GM18517 (cell line): ENCODE measurements around the gene TBPL2.
"Not testable (repeated sequence)": the region's sequence is repeated elsewhere in the genome, so short reads cannot be mapped to it uniquely, and the experiment has no call there.

Experiments used
- ATAC-seq: cut with Tn5 transposase; IDR thresholded peaks from one replicate; pipeline ENCODE4 v1.9.1; 2021; ENCODE audit warnings: mild to moderate bottlenecking, moderate library complexity; ENCODE audit not compliant: unreplicated experiment

The TBPL2 gene

DNA sequence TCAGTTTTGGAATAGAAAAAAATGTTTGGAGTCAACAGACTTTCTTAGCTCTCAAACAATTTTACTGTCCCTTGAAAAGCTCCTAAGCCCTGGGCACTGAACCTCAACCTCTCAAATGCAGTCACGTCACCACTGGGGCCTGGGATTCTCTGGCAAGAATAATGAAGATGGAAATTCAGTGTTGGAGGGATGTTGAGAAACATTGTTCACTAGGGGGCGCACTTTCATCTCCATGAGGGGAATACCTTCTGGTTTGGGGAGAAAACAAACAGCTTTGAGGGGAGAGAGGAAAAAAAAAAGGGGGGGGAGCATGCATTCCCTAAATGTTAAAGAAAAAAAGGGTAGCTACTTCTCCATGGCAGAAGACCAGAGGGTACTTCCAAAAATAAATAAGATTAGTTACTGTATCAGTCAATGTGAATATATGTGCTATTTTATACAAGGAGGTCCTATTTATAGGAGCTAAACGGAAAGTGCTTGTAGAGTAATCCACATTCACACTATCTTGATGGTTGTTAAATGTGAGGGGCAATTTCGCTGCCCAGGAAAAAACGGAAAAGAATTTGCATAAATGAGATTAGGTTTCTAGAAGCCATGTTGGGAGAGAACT is 5.8 kb upstream of the TBPL2 start:
- ATAC-seq: no peak

- ATAC-seq: no peak
Observed at GRCh38 chr14:55441286-55441685, 870 bp upstream of the TBPL2 start.

DNA sequence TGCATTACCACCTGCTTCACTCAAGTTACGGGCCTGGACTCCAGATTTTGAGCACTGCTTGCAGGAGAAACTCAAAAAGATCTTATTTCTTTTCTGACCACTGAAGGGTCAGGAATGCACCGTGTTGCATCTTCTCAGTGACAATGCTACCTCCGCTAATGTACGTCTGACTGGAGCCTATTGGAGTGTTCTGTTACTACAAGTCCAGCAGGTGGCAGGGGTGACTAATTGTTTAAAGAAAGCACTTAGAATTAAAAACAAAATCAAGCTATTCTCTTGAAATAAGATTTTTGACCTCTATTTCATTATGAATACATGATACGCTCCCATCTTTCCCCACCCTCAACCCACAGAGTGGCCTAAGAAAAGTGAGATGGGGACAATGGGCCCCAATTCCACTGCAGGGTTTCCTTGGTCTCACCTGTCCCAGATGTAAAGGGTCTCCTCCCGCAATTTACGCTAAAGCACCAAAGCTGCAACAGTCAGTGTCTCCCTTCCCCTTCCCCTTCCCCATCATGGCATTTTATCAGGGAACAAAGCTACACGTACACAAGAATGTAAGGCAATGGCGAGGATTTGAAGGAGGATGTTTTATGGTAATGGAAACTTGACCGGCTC is 2.2 kb downstream of the TBPL2 start:
- ATAC-seq: no peak

GRCh38 chr14:55436931-55437330 is 3.5 kb downstream of the TBPL2 start:
- no peak for ATAC-seq

DNA sequence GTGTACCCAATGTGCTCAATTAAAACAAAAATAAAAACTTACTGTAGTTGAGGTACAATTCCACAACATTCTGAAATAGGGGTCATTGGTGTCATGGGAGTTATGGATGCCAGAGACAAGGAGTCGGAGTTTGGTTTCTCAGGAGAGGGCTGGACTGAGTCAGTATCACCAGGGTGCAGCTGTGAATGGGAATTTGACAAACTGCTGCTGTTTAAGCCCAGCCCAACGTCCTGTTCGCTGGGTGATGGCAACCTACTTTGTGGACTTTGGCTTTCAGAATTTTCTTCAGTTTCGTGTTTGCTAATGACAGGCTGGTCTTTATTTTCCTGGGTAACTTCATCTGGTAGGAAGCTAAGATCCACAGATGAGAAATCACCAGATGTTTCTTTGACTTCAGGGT is 3.9 kb downstream of the TBPL2 start:
- no peak for ATAC-seq

- no peak for ATAC-seq
Observed at GRCh38 chr14:55434805-55435174, 5.6 kb downstream of the TBPL2 start.

- no peak for ATAC-seq
Observed at GRCh38 chr14:55433880-55434804, 6.3 kb downstream of the TBPL2 start.

GRCh38 chr14:55432628-55433027 is 7.8 kb downstream of the TBPL2 start:
- ATAC-seq: no peak

GRCh38 chr14:55430024-55430690 is 10.3 kb downstream of the TBPL2 start:
- no peak for ATAC-seq

DNA sequence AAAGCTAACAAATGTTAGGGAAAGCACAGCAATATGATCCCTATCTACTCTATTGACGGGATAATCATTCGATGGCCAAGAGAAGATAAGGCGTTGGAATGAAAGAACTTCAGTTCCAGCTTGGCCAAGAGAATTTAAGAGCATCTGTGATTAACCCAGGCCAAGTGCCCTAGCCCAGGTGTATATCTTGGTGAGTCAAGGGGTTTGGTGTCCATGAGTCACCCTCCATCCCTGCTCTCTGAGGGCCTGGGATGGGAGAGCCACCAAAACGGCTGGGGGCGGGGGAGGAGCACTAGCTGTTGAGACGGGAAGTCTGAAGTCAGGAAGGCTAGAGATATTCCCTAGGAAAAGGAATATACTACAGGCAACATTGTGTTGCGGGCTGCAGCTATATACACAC is 13.0 kb downstream of the TBPL2 start:
- no peak for ATAC-seq

GRCh38 chr14:55426891-55427290 is 13.5 kb downstream of the TBPL2 start:
- ATAC-seq: no peak

- ATAC-seq: no peak
Observed at GRCh38 chr14:55425091-55425490, 15.3 kb downstream of the TBPL2 start.

DNA sequence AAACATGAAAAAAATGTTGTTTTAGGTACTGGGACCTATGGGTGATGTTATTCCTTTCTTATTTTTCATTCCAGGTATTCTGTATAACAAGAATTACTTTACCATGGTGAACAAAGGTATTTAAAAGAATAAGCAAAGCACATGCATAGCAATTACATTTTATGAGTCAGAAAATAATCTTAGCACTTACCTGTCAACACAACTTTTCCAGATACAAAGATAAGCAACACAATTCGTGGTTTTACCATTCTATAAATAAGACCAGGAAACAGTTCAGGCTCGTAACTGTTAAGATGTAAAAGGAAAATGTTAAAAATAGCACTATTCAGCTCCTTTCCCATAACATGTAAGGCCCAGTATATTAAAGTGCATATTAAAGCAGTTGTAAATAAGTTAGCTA is 16.4 kb downstream of the TBPL2 start:
- ATAC-seq: no peak

GRCh38 chr14:55422338-55422737 is 18.1 kb downstream of the TBPL2 start:
- ATAC-seq: not testable (repeated sequence)

- no peak for ATAC-seq
Observed at GRCh38 chr14:55419663-55420062, 20.8 kb downstream of the TBPL2 start.

DNA sequence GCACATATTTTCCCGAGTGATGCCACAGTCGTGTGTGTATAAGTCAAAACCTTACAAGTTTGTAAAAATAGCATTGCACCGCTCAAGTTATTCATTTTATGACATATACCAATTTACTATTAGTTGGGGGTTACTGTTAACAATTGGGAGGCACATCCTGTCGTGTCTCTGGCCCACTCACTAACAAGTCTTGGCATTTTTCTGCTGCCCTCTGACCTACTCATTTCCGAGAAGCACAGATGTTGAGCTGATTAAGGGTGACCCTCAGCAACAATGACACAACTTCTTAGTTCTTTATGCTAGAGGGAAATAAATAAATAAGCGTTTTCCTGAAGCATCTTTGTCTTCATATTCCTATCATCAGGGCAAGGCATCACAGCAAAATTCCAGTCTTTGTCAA is 22.0 kb downstream of the TBPL2 start:
- no peak for ATAC-seq

- ATAC-seq: no peak
Observed at GRCh38 chr14:55417955-55418354, 22.5 kb downstream of the TBPL2 start.

DNA sequence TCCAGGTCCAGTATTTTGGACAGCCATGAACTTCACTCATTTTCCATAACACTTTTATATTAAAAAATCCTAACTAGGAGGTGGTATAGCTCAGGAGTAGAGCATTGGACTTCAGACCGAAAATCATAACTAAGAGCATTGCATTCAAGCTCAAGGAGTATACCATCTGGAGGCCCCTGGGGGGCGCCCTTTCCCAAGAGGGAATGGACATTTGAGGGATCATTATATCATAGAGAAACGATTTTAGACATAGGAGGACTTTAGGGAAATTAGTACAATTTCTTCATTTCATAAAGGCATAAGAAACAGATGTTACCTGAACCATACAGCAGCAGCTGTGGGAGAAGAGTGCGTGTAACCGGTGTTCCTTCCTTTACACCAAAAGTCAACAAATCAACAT is 23.6 kb downstream of the TBPL2 start:
- ATAC-seq: no peak

- no peak for ATAC-seq
Observed at GRCh38 chr14:55414551-55414950, 25.9 kb downstream of the TBPL2 start.

DNA sequence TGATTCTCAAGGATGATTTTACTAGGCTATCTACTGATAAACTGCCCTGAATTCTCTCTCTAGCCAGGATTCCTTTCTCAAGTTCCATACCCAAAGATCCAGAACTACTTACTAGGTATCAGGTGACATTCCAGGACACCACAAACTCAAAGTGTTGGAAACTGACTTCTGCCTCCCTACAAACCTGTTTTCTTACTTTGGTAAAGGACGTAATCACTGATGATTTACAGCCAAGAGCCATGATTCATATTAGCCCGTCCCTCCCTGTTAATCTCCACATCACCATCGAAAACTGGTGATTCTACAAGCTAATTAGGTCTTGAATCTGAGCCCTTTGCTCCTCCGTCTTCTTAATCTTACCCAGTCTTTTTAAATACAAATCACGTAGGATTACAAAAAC is 27.7 kb downstream of the TBPL2 start:
- no peak for ATAC-seq
